IMR-90 (cell line): ENCODE measurements around the gene PACC1. TPM values are rescaled to one million over a fixed set of nuclear protein-coding genes. Genes with fewer than 3 reads are reported as not detected.

Experiments
- ATAC-seq: fragments of 200-7000 bp; cut with Tn5 transposase; 2 replicates; pipeline ENCODE4 v1.9.1; 2020; ENCODE audit warnings: low read depth, mild to moderate bottlenecking, moderate library complexity
- BruUV-seq: library from RNA; stranded (reverse); fragments of 400-500 nt; replicated peaks from 2 replicates; lab custom pipeline; 2021; lab: Mats Ljungman, UMichigan
- CTCF ChIA-PET: fragments of 300-600 bp; formaldehyde crosslinking; extraction: SDS; loops from one replicate; lab custom pipeline; 2021; ENCODE audit warnings: antibody characterized with exemption; lab: Yijun Ruan, JAX
- POLR2A ChIA-PET: fragments of 300-600 bp; sonication (Branson Sonifier 250); formaldehyde crosslinking; loops from one replicate; lab custom pipeline; 2022; ENCODE audit warnings: antibody characterized with exemption; ENCODE audit not compliant: unreplicated experiment; lab: Charles Lee
- DNase-seq: peaks from one replicate; pipeline ENCODE4 v3.0.0; 2013
- H2AFZ ChIP-seq: replicated peaks from 2 replicates; pipeline ENCODE3; 2013; ENCODE audit warnings: low read length, mild to moderate bottlenecking; ENCODE audit not compliant: poor library complexity
- H2AK5ac ChIP-seq: 2 replicates; pipeline ENCODE4 v1.6.1; 2013; ENCODE audit warnings: low read depth, low read length, inconsistent platforms
- H2AK9ac ChIP-seq: replicated peaks from 2 replicates; pipeline ENCODE3; 2013; ENCODE audit warnings: mild to moderate bottlenecking, low read depth, low read length, moderate library complexity; ENCODE audit not compliant: poor library complexity
- H2BK120ac ChIP-seq: 2 replicates; pipeline ENCODE4 v1.6.1; 2013; ENCODE audit warnings: low read depth, low read length, inconsistent platforms
- H2BK15ac ChIP-seq: 3 replicates; pipeline ENCODE4 v1.6.1; 2013; ENCODE audit warnings: low read depth, low read length, inconsistent platforms
- H2BK20ac ChIP-seq: 2 replicates; pipeline ENCODE4 v1.6.1; 2013; ENCODE audit warnings: low read depth, mild to moderate bottlenecking, inconsistent platforms, low read length, moderate library complexity
- H2BK5ac ChIP-seq: 2 replicates; pipeline ENCODE4 v1.6.1; 2013; ENCODE audit warnings: mild to moderate bottlenecking, low read depth, low read length, inconsistent platforms; ENCODE audit not compliant: poor library complexity, severe bottlenecking
- H3K14ac ChIP-seq: replicated peaks from 2 replicates; pipeline ENCODE4 v1.6.1; 2013; ENCODE audit warnings: low read depth, low read length, inconsistent platforms
- H3K18ac ChIP-seq: 2 replicates; pipeline ENCODE4 v1.6.1; 2013; ENCODE audit warnings: low read depth, low read length, control low read depth
- H3K23ac ChIP-seq: 2 replicates; pipeline ENCODE4 v1.6.1; 2013; ENCODE audit warnings: low read depth, low read length, inconsistent platforms
- H3K27ac ChIP-seq: 2 replicates; pipeline ENCODE4 v1.5.1; 2013; ENCODE audit warnings: mild to moderate bottlenecking, control low read depth, low read length; ENCODE audit not compliant: insufficient read depth
- H3K27me3 ChIP-seq: 2 replicates; pipeline ENCODE4 v1.6.1; 2013; ENCODE audit warnings: low read length; ENCODE audit not compliant: control insufficient read depth, insufficient read depth
- H3K36me3 ChIP-seq: 2 replicates; pipeline ENCODE4 v1.6.1; 2013; ENCODE audit warnings: low read length, mixed read lengths; ENCODE audit not compliant: control insufficient read depth, insufficient read depth
- H3K4ac ChIP-seq: 2 replicates; pipeline ENCODE4 v1.6.1; 2013; ENCODE audit warnings: low read depth, low read length, inconsistent platforms
- H3K4me1 ChIP-seq: 2 replicates; pipeline ENCODE4 v1.6.1; 2013; ENCODE audit warnings: low read length, mixed read lengths; ENCODE audit not compliant: control insufficient read depth, insufficient read depth
- H3K4me2 ChIP-seq: 2 replicates; pipeline ENCODE4 v1.6.1; 2013; ENCODE audit warnings: low read depth, mild to moderate bottlenecking, control low read depth, low read length, moderate library complexity
- H3K4me3 ChIP-seq: 2 replicates; pipeline ENCODE4 v1.5.1; 2013; ENCODE audit warnings: low read depth, mild to moderate bottlenecking, control low read depth, low read length, moderate library complexity; ENCODE audit not compliant: insufficient read depth
- H3K56ac ChIP-seq: 2 replicates; pipeline ENCODE4 v1.6.1; 2013; ENCODE audit warnings: low read length, inconsistent platforms; ENCODE audit not compliant: insufficient read depth; ENCODE audit errors: extremely low read depth
- H3K79me1 ChIP-seq, 2 experiments: 2 replicates each; pipeline ENCODE4 v1.6.1; 2013; ENCODE audit warnings: low read length in 2 of 2, inconsistent platforms in 1 of 2, low read depth in 1 of 2
- H3K9ac ChIP-seq: 2 replicates; pipeline ENCODE4 v1.6.1; 2013; ENCODE audit warnings: low read depth, low read length, control low read depth
- H3K9me1 ChIP-seq: 2 replicates; pipeline ENCODE4 v1.6.1; 2013; ENCODE audit warnings: low read length, inconsistent platforms; ENCODE audit not compliant: insufficient read depth
- H3K9me3 ChIP-seq: 2 replicates; pipeline ENCODE4 v1.6.1; 2013; ENCODE audit warnings: low read length; ENCODE audit not compliant: control insufficient read depth, insufficient read depth
- H4K20me1 ChIP-seq: 2 replicates; pipeline ENCODE4 v1.6.1; 2013; ENCODE audit warnings: low read length, inconsistent platforms; ENCODE audit not compliant: insufficient read depth
- H4K5ac ChIP-seq: 2 replicates; pipeline ENCODE4 v1.6.1; 2013; ENCODE audit warnings: mild to moderate bottlenecking, low read depth, low read length, control low read depth
- H4K8ac ChIP-seq, 2 experiments: 2 replicates each; pipeline ENCODE4 v1.6.1; 2013; ENCODE audit warnings: low read depth in 2 of 2, low read length in 2 of 2, control low read depth in 1 of 2, inconsistent platforms in 1 of 2
- H4K91ac ChIP-seq: 2 replicates; pipeline ENCODE4 v1.6.1; 2013; ENCODE audit warnings: low read depth, low read length, inconsistent platforms; ENCODE audit not compliant: insufficient read depth
- CTCF ChIP-seq: conservative IDR thresholded peaks from 2 replicates; pipeline ENCODE4 v1.5.1; 2012; ENCODE audit warnings: mild to moderate bottlenecking, low read depth, low read length, improper control_type of control experiment
- MAFK ChIP-seq: IDR thresholded peaks from 2 replicates; pipeline ENCODE4 v1.6.1; 2012; ENCODE audit warnings: low read depth, low read length, improper control_type of control experiment
- MAZ ChIP-seq: IDR thresholded peaks from 2 replicates; pipeline ENCODE4 v1.6.1; 2012; ENCODE audit warnings: low read depth, mild to moderate bottlenecking, low read length, improper control_type of control experiment, moderate library complexity, borderline replicate concordance
- RCOR1 ChIP-seq: IDR thresholded peaks from 2 replicates; pipeline ENCODE4 v1.6.1; 2012; ENCODE audit warnings: mild to moderate bottlenecking, low read length, improper control_type of control experiment; ENCODE audit not compliant: insufficient replicate concordance
- SMC3 ChIP-seq: fragments of 150-350 bp; IDR thresholded peaks from 2 replicates; pipeline ENCODE4 v1.6.1; 2016; ENCODE audit warnings: low read depth, mild to moderate bottlenecking, antibody characterized with exemption, low read length, moderate library complexity
- USF2 ChIP-seq: fragments of 150-350 bp; IDR thresholded peaks from 2 replicates; pipeline ENCODE4 v1.6.1; 2017; ENCODE audit warnings: mild to moderate bottlenecking, antibody characterized with exemption, low read length, low read depth
- WGBS, 2 experiments: methylation state at CpG; one replicate each; pipeline versions ENCODE4 v1.1.5 to v1.1.7; 2013; ENCODE audit warnings: missing lambda C conversion rate in 2 of 2; ENCODE audit not compliant: insufficient read length in 1 of 2; ENCODE audit errors: extremely low coverage in 2 of 2; 5-methylcytosine and 5-hydroxymethylcytosine counted together
- dilution Hi-C: fragments of 300-500 bp; cut with HindIII; formaldehyde crosslinking; loops from one replicate; pipeline ENCODE4 v1.14.3; 2018; ENCODE audit warnings: low sequenced_read_pairs; ENCODE audit not compliant: unreplicated experiment
- in situ Hi-C: fragments of 300-500 bp; cut with MboI; formaldehyde crosslinking; loops from 3 replicates; pipeline ENCODE4 v1.14.3; 2019; ENCODE audit warnings: low sequenced_read_pairs, inconsistent platforms, mixed read lengths
- intact Hi-C: fragments of 100-400 bp; cut with micrococcal nuclease; formaldehyde crosslinking; loops from 2 replicates; pipeline ENCODE4 v1.10.0; 2022
- polyA plus RNA-seq, 3 experiments: library from polyadenylated mRNA; depleted of rRNA; stranded (reverse); fragments of >200 nt; gene quantifications; 2 replicates each; pipeline ENCODE4 v1.2.3, GENCODE V29; 2012; ENCODE audit warnings: low replicate concordance in 1 of 3
- total RNA-seq: library from RNA; depleted of rRNA; stranded (reverse); fragments of >200 nt; gene quantifications from 2 replicates; pipeline ENCODE4 v1.2.3, GENCODE V29; 2012

Gene PACC1
- total and polyA plus RNA-seq, 2 of the 4 experiments (the other 2 are of a cell fraction): 8.6 to 13.4 TPM

GRCh38 chr1:212463565-212464285 lies 49.0 kb upstream of the PACC1 start:
- Histone ChIP-seq H3K4me1 (no peaks in the 10 kb centered on the region), H3K14ac (no peak overlapping the region), H3K56ac (no peak overlapping the region), H4K8ac (no peak overlapping the region), H3K9me3 (no peaks in the 10 kb centered on the region), H2BK120ac (no peak overlapping the region), H2AFZ (no peak overlapping the region), H3K27me3 (peaks cover 9% of the 10 kb centered on the region; the same call in 1 of the 2 replicates), H3K4ac (no peak overlapping the region), H4K20me1 (no peaks in the 10 kb centered on the region), H3K4me2 (no peak overlapping the region), H2AK5ac (no peak overlapping the region), H4K5ac (no peak overlapping the region), H2BK15ac (no peak overlapping the region), H2BK5ac (no peak overlapping the region), H2AK9ac (no peak overlapping the region), H4K91ac (no peak overlapping the region), H3K27ac (no peak overlapping the region), H3K9ac (no peak overlapping the region), H2BK20ac (no peak overlapping the region), H3K36me3 (no peaks in the 10 kb centered on the region), H3K79me1 (no peaks in the 10 kb centered on the region), H3K23ac (no peak overlapping the region), H3K18ac (no peak overlapping the region), H3K4me3 (no peak overlapping the region), H3K9me1 (peaks cover 4% of the 10 kb centered on the region; the same call in 1 of the 2 replicates)
- in situ Hi-C loops (no loop called here), dilution Hi-C loops (no loop called here), intact Hi-C loops (no loop called here)
- ChIA-PET CTCF (no interaction called here), POLR2A (interaction anchor here (0.6 kb wide), 1 partner anchor 251 kb away, joined by 12 read pairs; no protein-coding TSS in a partner anchor)
- WGBS, 2 experiments: 80% methylated on average over 1 of the region's 7 CpGs; no CpG with 5 or more reads in 1 of the 2 experiments
- no peak for TF ChIP-seq CTCF
- TF ChIP-seq SMC3: no peak
- TF ChIP-seq MAZ: no peak
- no peak for TF ChIP-seq RCOR1
- TF ChIP-seq MAFK: no peak
- no peak for TF ChIP-seq USF2
- DNase-seq: no peak
- no peak for ATAC-seq
- BruUV-seq: no TSS peak
